ENCODE results near the gene SCO2.

Gene SCO2

GRCh38 chr22:50518606-50519005, 6.8 kb downstream of the SCO2 start:
- DNase-seq: no peak

DNA sequence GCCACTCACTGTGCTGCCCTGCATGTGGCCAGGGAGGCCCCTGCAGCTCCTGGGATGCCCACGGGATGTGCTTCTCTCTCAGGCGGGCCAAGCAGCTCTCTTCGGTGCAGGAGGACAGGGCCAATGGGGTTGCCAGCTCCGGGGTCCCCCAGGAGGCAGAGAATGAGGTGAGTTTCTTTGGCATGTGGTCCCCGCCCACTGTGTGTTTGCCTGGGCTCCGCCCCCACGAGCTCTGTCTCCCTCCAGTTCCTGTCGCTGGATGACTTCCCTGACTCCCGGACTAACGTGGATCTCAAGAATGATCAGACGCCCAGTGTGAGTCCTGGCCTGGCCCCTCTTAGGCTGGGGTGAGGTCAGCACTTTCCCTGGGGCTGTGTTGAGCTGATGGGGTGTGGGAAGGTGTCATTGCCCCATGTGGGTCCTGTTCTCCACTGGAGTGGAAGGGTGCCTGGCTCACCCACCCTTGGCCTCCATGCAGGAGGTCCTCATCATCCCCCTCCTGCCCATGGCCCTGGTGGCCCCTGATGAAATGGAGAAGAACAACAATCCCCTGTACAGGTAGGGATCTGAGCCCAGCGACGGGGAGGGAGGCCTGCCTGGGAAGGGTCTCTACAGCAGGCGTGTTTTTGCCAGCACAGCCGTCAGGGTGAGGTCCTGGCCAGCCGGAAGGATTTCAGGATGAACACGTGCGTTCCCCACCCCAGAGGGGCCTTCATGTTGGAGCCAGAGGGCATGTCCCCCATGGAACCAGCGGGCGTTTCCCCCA, 7.7 kb downstream of the SCO2 start:
- no peak for DNase-seq

GRCh38 chr22:50516891-50517290, 8.5 kb downstream of the SCO2 start:
- no peak for DNase-seq

- no peak for DNase-seq
Measured at GRCh38 chr22:50516068-50516467, 9.3 kb downstream of the SCO2 start.

- DNase-seq: no peak
Measured at GRCh38 chr22:50513175-50513574, 12.2 kb downstream of the SCO2 start.

- DNase-seq: no peak
Measured at GRCh38 chr22:50508897-50509296, 16.5 kb downstream of the SCO2 start.

DNA sequence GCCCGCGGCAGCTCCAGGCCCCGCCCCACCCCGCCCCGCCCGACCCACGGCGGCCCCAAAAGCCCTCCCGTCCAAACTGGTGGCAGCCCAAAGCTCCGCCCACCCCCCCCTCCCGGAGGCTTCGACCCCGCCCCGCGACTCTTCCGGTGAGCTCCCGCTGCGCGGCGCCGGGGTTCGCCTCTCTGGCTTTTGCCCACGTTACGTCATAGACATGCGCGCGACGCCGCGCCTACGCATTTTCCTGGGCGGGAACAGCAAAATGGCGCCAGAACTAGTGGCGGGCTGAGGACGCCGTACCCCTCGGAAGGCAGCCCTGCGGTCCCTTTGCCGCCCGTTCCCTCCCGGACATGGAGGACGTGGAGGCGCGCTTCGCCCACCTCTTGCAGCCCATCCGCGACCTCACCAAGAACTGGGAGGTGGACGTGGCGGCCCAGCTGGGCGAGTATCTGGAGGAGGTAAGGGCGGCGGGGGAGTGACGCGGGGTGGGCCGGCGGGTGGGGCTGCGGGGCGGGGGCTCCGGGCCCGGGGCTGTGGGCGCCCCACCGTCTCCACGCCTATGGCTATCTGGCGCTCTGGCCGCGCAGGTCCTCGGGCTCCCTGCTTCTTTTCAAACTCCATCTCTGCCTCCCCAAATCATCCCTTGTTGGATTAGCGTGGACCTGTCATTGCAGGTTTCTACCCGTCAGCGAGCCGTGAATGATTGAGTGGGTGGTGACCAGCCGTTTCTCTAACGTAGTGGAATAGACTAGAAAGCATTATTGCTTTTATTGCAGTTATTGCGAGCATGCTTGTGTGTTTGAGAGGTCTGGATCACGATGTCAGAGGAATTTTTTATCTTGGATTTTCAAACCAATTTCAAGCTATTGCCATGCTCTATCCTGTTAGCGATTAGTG, 17.2 kb downstream of the SCO2 start, which contains the start of gene NCAPH2:
Gene NCAPH2, plus strand, starts transcription at position 234 of the 894 bp plus-strand sequence. Its CDS starts 114 bp downstream, at position 348.
- DNase-seq: peak; percentile 98

DNA sequence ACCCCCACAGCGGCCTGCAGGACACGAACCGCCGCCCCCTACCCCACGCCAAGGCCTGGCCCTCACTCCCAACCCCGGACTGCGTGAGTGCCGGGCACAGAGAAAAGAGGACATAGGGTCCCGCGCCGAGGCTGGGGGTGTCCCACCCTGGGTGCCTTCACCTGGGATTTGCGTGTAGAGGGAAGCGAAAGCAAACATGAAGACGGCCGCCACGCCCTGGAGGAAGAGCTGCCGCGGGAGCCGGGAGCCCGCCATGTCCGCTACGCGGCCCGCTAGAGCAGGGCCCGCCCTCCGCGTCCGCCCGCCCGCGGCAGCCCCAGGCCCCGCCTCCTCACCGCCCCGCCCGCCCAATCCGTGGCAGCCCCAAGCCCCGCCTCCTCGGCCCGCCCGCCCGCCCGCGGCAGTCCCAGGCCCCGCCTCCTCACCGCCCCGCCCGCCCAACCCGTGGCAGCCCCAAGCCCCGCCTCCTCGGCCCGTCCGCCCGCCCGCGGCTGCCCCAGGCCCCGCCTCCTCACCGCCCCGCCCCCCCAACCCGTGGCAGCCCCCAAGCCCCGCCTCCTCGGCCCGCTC, 17.9 kb downstream of the SCO2 start, which contains the start of gene LMF2:
Gene LMF2, minus strand, starts transcription at position 282 of the 570 bp plus-strand sequence. Its CDS starts 27 bp downstream, at position 255.
- peak; percentile 94 for DNase-seq

DNA sequence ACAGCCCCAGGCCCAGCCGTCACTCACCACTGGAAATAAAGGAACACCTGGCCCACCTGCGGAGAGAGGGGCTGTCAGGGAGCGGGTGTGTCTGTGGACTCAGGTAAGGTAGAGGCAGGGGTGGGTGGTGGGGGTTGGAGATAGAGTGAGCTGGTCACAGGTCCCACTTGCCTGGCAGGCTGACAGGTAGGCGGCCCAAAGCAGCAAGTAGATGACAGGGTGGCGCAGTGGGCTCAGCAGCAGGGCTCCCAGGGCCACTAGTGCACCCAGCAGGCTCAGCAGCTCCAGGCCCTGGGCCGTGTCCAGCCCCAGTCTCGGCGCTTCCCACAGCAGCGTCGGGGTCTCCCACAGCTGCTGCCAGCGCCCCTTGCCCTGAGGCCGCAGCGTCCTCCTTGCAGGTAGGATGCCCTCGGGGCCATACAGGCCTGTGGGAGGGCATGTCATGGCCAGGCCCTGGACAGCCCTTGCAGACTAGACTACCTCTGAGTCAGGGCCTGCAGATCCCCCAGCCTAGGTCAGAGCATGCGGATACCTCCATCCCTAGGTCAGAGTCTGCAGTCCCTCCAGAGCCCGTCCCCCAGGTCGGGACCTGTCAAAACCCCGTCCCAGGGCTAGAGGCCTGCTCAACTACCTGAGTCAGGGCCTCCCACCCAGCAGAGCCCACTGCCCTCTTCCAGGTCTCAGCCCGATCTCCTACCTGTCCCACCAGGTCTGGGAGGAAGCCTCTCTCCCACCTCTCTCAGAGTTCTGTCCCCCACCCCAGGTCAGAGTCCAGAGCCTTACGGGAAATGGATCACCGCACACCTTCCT, 18.6 kb downstream of the SCO2 start:
- DNase-seq: no peak

DNA sequence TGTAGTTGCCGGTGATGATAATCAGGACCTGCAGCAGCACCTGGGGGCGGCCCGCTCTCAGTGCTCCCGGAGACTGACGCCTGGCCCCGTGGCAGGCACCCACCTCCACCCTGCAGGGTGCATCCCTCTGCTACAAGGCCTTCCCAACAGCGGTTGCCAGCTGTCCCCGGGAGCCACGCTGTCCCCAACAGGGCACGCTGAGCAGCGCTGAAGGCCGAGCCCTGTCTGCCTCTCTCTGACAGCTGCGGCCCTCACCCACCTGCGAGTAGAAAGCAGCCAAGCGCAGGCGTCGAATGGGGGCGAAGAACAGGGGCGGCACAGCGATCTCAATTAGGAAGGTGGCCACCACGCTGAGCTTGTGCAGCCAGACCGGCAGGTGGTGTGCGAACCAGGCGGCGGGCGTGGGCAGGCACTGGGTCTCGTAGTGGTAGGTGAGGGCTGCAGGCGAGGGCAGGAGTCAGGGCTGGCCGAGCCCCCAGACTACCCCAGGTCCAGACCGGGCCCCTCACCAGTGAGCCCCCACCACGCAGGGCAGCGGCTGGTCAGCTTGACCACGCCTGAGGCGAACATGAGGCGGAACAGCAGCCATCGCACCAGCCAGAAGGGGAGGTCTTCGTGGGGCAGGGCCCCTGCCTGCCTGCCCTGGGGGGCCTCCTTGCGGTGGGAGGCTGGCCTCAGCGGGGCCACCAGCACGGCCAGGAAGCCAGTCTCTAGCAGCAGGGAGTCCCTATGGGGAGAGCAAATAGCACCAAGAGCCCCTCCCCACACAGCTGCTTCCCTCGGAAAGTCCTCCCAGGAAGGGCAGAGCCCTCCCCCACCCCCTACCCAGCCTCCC, 19.4 kb downstream of the SCO2 start:
- no peak for DNase-seq

- DNase-seq: no peak
Measured at GRCh38 chr22:50505276-50505775, 20.1 kb downstream of the SCO2 start.

- DNase-seq: no peak
Measured at GRCh38 chr22:50504369-50505211, 20.8 kb downstream of the SCO2 start.

DNA sequence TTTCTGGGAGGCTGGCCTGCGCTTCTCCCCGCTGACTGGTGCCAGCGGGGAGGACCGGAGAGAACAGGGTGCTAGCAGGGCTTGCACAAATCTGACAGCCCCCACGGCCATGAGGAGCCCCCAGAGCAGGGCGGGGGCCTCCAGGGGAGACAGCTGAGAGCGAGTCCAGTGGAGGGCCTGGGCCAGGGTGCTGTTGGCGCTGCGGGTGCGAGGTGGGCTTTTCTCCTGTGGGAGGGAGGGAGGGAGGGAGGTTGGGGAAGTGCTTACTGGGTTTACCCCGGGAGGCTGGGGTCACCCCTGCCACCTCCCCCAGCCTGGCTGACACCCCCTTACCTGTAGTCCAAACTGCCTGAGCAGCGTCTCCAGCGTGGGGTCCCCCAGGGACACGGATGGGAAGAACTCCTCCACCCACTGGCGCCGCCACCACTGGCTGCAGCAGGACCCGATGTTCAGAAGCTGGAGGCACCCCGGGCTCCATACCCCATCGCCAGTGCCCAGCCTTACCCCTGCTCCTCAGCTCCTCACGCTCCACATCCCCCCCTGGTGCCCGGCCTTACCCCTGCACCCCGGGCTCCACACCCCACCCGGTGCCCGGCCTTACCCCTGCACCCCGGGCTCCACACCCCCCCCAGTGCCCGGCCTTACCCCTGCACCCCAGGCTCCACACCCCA, 21.8 kb downstream of the SCO2 start:
- DNase-seq: no peak

GRCh38 chr22:50502628-50503474, 22.5 kb downstream of the SCO2 start:
- no peak for DNase-seq

DNA sequence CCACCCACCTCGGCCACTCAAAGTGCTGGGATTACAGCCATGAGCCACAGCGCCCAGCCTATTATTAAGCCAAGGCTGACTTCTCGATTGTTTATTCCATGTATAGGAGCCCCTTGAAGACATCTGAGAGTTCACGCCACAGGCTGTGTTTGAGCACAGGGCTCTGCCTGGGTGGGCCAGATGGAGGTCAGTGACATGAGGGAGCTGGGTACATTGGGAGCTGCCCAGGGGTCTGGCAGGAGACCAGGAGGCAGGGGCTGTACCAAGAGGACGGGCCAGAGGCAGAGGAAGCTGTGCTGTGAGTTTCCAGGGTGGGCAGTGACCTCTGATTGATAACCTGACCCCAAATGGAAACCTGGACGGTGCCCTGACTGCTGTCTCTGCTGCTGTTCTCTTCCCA, 23.3 kb downstream of the SCO2 start:
- DNase-seq: no peak

DNA sequence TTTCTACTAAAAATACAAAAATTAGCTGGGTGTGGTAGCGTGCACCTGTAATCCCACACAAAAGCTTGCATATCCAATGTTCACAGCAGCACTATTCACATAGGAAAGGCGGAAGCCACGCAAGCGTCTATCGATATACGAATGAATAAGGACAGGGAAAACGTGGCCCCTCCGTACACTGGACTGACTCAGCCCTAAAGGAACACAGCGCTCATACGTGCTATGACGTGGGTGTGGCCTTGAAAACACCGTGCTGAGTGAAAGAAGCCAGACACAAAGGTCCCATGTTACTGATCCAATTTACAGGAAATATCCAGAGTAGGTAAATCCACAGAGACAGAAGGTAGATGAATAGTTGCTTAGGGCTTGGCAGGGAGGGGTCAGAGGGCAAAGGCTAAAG, 24.9 kb downstream of the SCO2 start:
- no peak for DNase-seq

- DNase-seq: peak; percentile 77
Measured at GRCh38 chr22:50498322-50498890, 27.0 kb downstream of the SCO2 start.

DNA sequence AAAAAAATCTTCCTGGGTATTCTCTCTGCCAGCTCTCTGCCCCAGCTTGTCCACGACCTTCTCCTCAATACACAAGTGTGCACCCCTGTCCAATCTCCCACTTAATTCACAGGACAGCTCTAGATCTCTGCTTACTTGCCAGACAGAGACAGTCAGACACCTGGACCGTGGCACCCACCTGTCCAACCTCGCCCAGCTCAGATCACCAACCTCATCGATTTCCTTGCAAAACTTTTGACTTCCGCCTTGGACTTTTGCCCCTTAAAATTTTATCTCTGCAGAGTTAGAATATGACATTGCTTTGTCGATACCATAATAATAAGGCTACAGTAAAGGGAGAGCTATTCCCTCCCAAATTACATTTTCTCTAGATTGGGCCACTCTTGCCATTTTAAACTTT, 28.3 kb downstream of the SCO2 start:
- DNase-seq: no peak

Measured in activated CD4-positive, alpha-beta T cell treated with anti-CD3 and anti-CD28 coated beads, Interleukin-2, amount 50 U/mL, for 16 hours (primary cell).